ENCODE measurements around the gene OSBP2. TPM values are rescaled to one million over a fixed set of nuclear protein-coding genes. Genes with fewer than 3 reads are reported as not detected.

OSBP2 gene
- total and polyA plus RNA-seq, 10 of the 15 experiments (the other 5 are each of a cell fraction or from before 2014, with no cell fraction given): 0.11 to 7.7 (median 3.6) TPM

DNA sequence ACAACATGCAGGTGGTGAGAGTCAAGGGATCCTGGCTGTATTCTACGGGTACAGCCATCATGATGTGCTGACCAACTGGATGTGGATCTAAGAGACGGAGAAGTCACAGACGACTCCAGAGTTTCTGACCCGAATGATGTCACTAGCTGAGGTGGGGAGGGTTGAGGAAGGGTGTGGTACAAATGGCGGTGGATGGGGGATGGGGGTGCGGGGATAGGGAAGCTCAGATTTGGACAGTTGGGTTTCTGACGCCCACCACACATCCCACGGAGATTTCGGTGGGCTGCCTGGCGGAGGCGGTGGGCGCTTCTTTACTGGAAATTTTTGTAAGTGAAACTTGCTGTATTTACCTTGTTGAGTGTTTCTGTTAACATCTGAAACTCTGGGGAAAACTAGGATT lies 126.7 kb downstream of the OSBP2 start (continued):
- TF ChIP-seq, protein P1, sequence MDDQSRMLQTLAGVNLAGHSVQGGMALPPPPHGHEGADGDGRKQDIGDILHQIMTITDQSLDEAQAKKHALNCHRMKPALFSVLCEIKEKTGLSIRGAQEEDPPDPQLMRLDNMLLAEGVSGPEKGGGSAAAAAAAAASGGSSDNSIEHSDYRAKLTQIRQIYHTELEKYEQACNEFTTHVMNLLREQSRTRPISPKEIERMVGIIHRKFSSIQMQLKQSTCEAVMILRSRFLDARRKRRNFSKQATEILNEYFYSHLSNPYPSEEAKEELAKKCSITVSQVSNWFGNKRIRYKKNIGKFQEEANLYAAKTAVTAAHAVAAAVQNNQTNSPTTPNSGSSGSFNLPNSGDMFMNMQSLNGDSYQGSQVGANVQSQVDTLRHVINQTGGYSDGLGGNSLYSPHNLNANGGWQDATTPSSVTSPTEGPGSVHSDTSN (IDR thresholded peaks at IDR 0.05; ENCODE audit: insufficient replicate concordance, low read depth, low read length): no peak

- no peak for ATAC-seq
- BruUV-seq (replicated peaks): no TSS peak
- TF ChIP-seq CTCF (IDR thresholded peaks at IDR 0.05 in 2 of 3, conservative IDR thresholded peaks at IDR 0.05 in 1 of 3; ENCODE audit: control insufficient read depth in 2 of 3, extremely low read depth in 1 of 3, insufficient read depth in 1 of 3, low read depth in 3 of 3, low read length in 3 of 3) (no peak), SP1 (IDR thresholded peaks at IDR 0.05; ENCODE audit: low read depth, low read length) (no peak), NFIC (IDR thresholded peaks at IDR 0.05; ENCODE audit: low read depth, low read length) (no peak), TCF3 (IDR thresholded peaks at IDR 0.05; ENCODE audit: borderline replicate concordance, insufficient read depth, low read depth, low read length) (no peak), KAT2A (conservative IDR thresholded peaks at IDR 0.05; ENCODE audit: control insufficient read depth, low read depth, low read length) (no peak), BMI1 (IDR thresholded peaks at IDR 0.05; ENCODE audit: borderline replicate concordance) (no peak), MEF2A (IDR thresholded peaks at IDR 0.05; ENCODE audit: insufficient read depth, low read depth, low read length) (no peak), SRF (IDR thresholded peaks at IDR 0.05; ENCODE audit: low read depth in 2 of 2, low read length in 2 of 2) (no peak), ZNF384 (IDR thresholded peaks at IDR 0.05; ENCODE audit: borderline replicate concordance, low read depth, low read length) (no peak)
- TF ChIP-seq, protein P2, sequence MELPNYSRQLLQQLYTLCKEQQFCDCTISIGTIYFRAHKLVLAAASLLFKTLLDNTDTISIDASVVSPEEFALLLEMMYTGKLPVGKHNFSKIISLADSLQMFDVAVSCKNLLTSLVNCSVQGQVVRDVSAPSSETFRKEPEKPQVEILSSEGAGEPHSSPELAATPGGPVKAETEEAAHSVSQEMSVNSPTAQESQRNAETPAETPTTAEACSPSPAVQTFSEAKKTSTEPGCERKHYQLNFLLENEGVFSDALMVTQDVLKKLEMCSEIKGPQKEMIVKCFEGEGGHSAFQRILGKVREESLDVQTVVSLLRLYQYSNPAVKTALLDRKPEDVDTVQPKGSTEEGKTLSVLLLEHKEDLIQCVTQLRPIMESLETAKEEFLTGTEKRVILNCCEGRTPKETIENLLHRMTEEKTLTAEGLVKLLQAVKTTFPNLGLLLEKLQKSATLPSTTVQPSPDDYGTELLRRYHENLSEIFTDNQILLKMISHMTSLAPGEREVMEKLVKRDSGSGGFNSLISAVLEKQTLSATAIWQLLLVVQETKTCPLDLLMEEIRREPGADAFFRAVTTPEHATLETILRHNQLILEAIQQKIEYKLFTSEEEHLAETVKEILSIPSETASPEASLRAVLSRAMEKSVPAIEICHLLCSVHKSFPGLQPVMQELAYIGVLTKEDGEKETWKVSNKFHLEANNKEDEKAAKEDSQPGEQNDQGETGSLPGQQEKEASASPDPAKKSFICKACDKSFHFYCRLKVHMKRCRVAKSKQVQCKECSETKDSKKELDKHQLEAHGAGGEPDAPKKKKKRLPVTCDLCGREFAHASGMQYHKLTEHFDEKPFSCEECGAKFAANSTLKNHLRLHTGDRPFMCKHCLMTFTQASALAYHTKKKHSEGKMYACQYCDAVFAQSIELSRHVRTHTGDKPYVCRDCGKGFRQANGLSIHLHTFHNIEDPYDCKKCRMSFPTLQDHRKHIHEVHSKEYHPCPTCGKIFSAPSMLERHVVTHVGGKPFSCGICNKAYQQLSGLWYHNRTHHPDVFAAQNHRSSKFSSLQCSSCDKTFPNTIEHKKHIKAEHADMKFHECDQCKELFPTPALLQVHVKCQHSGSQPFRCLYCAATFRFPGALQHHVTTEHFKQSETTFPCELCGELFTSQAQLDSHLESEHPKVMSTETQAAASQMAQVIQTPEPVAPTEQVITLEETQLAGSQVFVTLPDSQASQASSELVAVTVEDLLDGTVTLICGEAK (IDR thresholded peaks at IDR 0.05; ENCODE audit: borderline replicate concordance): no peak
- TF ChIP-seq, protein P3, sequence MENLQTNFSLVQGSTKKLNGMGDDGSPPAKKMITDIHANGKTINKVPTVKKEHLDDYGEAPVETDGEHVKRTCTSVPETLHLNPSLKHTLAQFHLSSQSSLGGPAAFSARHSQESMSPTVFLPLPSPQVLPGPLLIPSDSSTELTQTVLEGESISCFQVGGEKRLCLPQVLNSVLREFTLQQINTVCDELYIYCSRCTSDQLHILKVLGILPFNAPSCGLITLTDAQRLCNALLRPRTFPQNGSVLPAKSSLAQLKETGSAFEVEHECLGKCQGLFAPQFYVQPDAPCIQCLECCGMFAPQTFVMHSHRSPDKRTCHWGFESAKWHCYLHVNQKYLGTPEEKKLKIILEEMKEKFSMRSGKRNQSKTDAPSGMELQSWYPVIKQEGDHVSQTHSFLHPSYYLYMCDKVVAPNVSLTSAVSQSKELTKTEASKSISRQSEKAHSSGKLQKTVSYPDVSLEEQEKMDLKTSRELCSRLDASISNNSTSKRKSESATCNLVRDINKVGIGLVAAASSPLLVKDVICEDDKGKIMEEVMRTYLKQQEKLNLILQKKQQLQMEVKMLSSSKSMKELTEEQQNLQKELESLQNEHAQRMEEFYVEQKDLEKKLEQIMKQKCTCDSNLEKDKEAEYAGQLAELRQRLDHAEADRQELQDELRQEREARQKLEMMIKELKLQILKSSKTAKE (IDR thresholded peaks at IDR 0.05; ENCODE audit: low read depth, poor library complexity, severe bottlenecking): no peak
Observed at GRCh38 chr22:30821863-30822215, 127.2 kb downstream of the OSBP2 start.

More at GRCh38 chr22:30821863-30822215, 127.2 kb downstream of the OSBP2 start:
- H3K79me2 ChIP-seq (ENCODE audit: control insufficient read depth, insufficient read depth, low read length): no peaks in the 10 kb centered on the region
- no peak overlapping the region for H3K9ac ChIP-seq (ENCODE audit: control insufficient read depth, insufficient read depth, low read length)
- intact Hi-C loops (cut with micrococcal nuclease; ENCODE audit: unreplicated experiment) (no loop called here), in situ Hi-C loops (cut with MboI) (no loop called here)
- H3K27me3 ChIP-seq (replicated peaks in 1 of 2; ENCODE audit: control insufficient read depth in 2 of 2, insufficient read depth in 2 of 2, low read length in 1 of 2): peaks cover 9 to 10% of the 10 kb centered on the region in 2 experiments
- ChIA-PET SMC1A (ENCODE audit: uncharacterized antibody, unreplicated experiment) (no interaction called here), CTCF (interaction anchor here (0.6 kb wide), 1 partner anchor 814 kb away, joined by 3 read pairs; no protein-coding TSS in a partner anchor), POLR2A (no interaction called here), RAD21 (ENCODE audit: unreplicated experiment) (no interaction called here)
- H4K20me1 ChIP-seq (ENCODE audit: control insufficient read depth, insufficient read depth): no peaks in the 10 kb centered on the region
- H2AFZ ChIP-seq (ENCODE audit: control insufficient read depth, low read depth, low read length): no peak overlapping the region
- FAIRE-seq (no peak), DNase-seq (ENCODE audit: low read depth, low spot score) (no peak)
- H3K4me3 ChIP-seq: no peak overlapping the region
- H3K27ac ChIP-seq (ENCODE audit: control insufficient read depth, insufficient read depth): no peak overlapping the region
- 38% methylated on average over 8 of the region's 8 CpGs for WGBS (ENCODE audit: insufficient coverage, insufficient replicate concordance, low lambda C conversion rate, missing lambda C conversion rate)
- H3K36me3 ChIP-seq (ENCODE audit: control insufficient read depth in 2 of 2, insufficient read depth in 2 of 2, low read length in 1 of 2): no peaks in the 10 kb centered on the region
- H3K4me1 ChIP-seq (ENCODE audit: control insufficient read depth, insufficient read depth, low read length): no peaks in the 10 kb centered on the region
- no peak overlapping the region for H3K4me2 ChIP-seq (ENCODE audit: control insufficient read depth, insufficient read depth)
- no peaks in the 10 kb centered on the region for H3K9me3 ChIP-seq (replicated peaks; ENCODE audit: control insufficient read depth, insufficient read depth, low read length)
